SU-DHL-6 (cell line): ENCODE results near the gene AGPAT2.

Source experiments
- CTCF ChIP-seq: fragments of 200-600 bp; sonication (generic); IDR thresholded peaks from one replicate; pipeline ENCODE4 v1.5.1; 2017; ENCODE audit warnings: antibody characterized with exemption, mild to moderate bottlenecking, low read length, moderate library complexity; ENCODE audit not compliant: insufficient read depth, poor library complexity, severe bottlenecking
- EZH2phosphoT487 ChIP-seq: fragments of 200-600 bp; sonication (generic), shearing (Covaris generic); conservative IDR thresholded peaks from 2 replicates; pipeline ENCODE4 v1.6.1; 2018; ENCODE audit warnings: mild to moderate bottlenecking, antibody characterized with exemption, low read length, moderate library complexity, mixed read lengths

GRCh38 chr9:136714893-136715274, 27.6 kb upstream of the AGPAT2 start:
- no peak for TF ChIP-seq CTCF
- no peak for TF ChIP-seq EZH2phosphoT487
